Tibial nerve (tissue), 4 donors: ENCODE data around the gene HOXB8. TPM values are rescaled to one million over a fixed set of nuclear protein-coding genes. Genes with fewer than 3 reads are reported as not detected.

Experiments used
- DNase-seq, 2 donors: peaks; one replicate each; pipeline ENCODE4 v3.0.0-alpha.2; 2019; ENCODE audit warnings: low spot score in 2 of 2
- H3K27ac ChIP-seq, 4 donors: fragments of 200-600 bp; sonication (generic) in 3 of 4; one replicate each; pipeline ENCODE4 v1.5.1; 2017 to 2019; ENCODE audit warnings: mild to moderate bottlenecking in 1 of 4
- H3K27me3 ChIP-seq, 2 donors: fragments of 200-600 bp; sonication (generic) in 1 of 2; one replicate each; pipeline versions ENCODE4 v1.5.1 to v1.6.0; 2017 to 2019
- H3K36me3 ChIP-seq, 3 donors: fragments of 200-600 bp; sonication (generic); one replicate each; pipeline ENCODE4 v1.5.1; 2018 to 2019
- H3K4me1 ChIP-seq, 4 donors: fragments of 200-600 bp; sonication (generic) in 3 of 4; one replicate each; pipeline ENCODE4 v1.5.1; 2017 to 2019
- H3K4me3 ChIP-seq, 4 donors: fragments of 200-600 bp; sonication (generic) in 3 of 4; one replicate each; pipeline ENCODE4 v1.5.1; 2017 to 2019; ENCODE audit warnings: mild to moderate bottlenecking in 1 of 4, moderate library complexity in 1 of 4
- H3K9me3 ChIP-seq, 4 donors: fragments of 200-600 bp; sonication (generic) in 3 of 4; one replicate each; pipeline ENCODE4 v1.5.1; 2017 to 2019
- CTCF ChIP-seq, 5 experiments: fragments of 200-600 bp in 3 of 5; fragments of 450-650 bp in 2 of 5; sonication (generic) in 3 of 5; IDR thresholded peaks; one replicate each; pipeline ENCODE4 v1.5.1; 2016 to 2019; ENCODE audit warnings: antibody characterized with exemption in 5 of 5, mild to moderate bottlenecking in 3 of 5, moderate library complexity in 2 of 5
- EP300 ChIP-seq, 2 donors: sonication (generic); formaldehyde crosslinking; IDR thresholded peaks; one replicate each; pipeline ENCODE4 v1.6.1; 2017; ENCODE audit warnings: antibody characterized with exemption in 2 of 2, mild to moderate bottlenecking in 1 of 2
- POLR2A ChIP-seq, 2 donors: fragments of 450-650 bp; IDR thresholded peaks; one replicate each; pipeline ENCODE4 v1.6.1; 2017; ENCODE audit warnings: antibody characterized with exemption in 2 of 2, mild to moderate bottlenecking in 2 of 2, moderate library complexity in 2 of 2
- WGBS, 2 donors: methylation state at CpG; one replicate each; pipeline ENCODE4 v1.1.5; 2018; 5-methylcytosine and 5-hydroxymethylcytosine counted together
- total RNA-seq, 4 donors: library from RNA; depleted of rRNA; stranded (reverse); fragments of >200 nt; gene quantifications; one replicate each; pipeline ENCODE4 v1.1.0, GENCODE V29; 2016

Gene HOXB8
- total RNA-seq, 4 donors from 2014 or later: 0.66 to 0.90 TPM; not detected in 2

DNA sequence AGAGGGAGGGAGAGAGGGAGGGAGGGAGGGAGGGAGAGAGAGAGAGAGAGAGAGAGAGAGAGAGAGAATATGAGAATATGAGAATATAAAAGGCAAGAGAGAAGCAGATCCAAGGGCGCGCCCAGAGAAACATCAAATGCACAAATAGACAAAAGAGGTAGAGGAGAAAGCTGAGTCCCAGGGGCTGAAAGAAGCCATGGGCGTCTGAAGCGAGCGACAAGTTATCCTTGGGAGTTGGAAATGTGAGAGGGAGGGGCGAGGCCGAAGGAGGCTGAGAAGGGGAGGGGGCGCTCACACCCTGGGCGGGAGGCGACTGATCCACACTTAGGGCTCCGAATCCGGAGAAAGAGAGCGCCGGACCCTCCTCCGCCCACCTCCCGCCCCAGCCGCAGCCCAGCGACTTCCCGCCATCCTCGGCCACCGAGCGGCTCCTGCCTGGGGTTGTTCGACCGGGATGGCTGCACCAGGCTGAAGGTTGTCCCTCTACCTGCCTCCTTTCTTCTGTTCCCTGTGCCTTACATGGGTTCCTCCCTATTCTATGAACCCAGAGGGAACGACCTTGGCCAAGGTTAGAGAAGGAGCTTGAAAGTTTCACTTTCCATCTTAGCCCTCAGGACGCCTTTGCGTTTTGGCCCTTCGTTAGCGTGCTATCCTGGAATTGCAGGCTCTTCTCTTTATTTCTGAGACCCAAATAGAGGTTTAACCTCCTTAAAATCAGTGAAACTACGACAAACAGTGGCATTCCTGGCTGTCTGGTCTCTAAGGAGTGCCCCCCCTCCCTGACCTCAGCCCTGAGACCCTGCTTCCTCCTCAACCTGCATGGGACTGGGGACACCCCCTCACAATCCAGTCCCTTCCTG is 32.2 kb upstream of the HOXB8 start:
- no peaks in the 10 kb centered on the region for H3K9me3 ChIP-seq
- H3K27me3 ChIP-seq: peaks cover 0 to 91% of the 10 kb centered on the region in 2 donors
- TF ChIP-seq EP300 (IDR thresholded peaks at IDR 0.05) (no peak), POLR2A (IDR thresholded peaks at IDR 0.05) (no peak), CTCF (IDR thresholded peaks at IDR 0.05) (no peak)
- peak overlapping the region in 1 of 4 donors; percentile 70 for H3K27ac ChIP-seq
- H3K36me3 ChIP-seq: no peaks in the 10 kb centered on the region
- WGBS, 2 donors: 2 to 3% methylated on average over 29 to 30 of the region's 30 CpGs
- peak overlapping the region in 3 of 4 donors; percentile 20 to 46 (median 34) for H3K4me3 ChIP-seq
- peaks cover 0 to 17% (median 4%) of the 10 kb centered on the region in 4 donors for H3K4me1 ChIP-seq
- no peak for DNase-seq

GRCh38 chr17:48646183-48647102 is 31.4 kb upstream of the HOXB8 start:
- TF ChIP-seq EP300 (IDR thresholded peaks at IDR 0.05) (no peak), POLR2A (IDR thresholded peaks at IDR 0.05) (no peak), CTCF (IDR thresholded peaks at IDR 0.05) (no peak)
- no peaks in the 10 kb centered on the region for H3K36me3 ChIP-seq
- H3K27ac ChIP-seq: peak overlapping the region in 1 of 4 donors; percentile 74
- peaks cover 0 to 95% of the 10 kb centered on the region in 2 donors for H3K27me3 ChIP-seq
- H3K4me1 ChIP-seq: peaks cover 0 to 17% (median 4%) of the 10 kb centered on the region in 4 donors
- peak overlapping the region in 2 of 4 donors; percentile 34 to 46 for H3K4me3 ChIP-seq
- H3K9me3 ChIP-seq: no peaks in the 10 kb centered on the region
- DNase-seq: no peak
- 2 to 6% methylated on average over 34 to 61 of the region's 80 CpGs for WGBS, 2 donors

DNA sequence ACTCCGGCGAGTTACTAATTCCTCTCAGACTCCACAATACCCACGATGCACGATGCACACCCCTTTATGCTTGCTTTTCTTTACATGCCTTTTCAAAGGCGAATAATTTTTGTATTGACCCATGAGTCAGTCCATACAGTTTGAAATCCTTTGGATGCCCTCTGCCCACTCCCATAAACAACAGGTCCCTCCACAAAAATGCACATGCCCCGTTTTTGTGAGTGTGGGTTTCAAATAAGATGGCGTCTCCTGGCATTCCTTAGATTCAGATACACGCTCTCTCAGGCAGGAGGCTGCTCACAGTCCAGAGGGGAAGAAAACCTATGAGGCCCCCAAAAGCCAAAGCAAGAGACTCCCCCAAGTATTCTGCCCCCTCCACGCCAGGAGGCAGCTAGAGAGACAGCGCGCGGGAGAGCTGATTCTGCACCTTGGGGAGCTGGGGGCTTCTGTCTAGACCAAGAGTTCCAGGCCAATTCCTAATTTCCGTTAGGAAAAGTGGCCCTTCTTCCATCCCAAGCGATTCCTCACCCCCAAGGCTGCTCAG is 30.6 kb upstream of the HOXB8 start:
- Histone ChIP-seq H3K27me3 (peaks cover 0 to 97% of the 10 kb centered on the region in 2 donors), H3K4me3 (peak overlapping the region in 1 of 4 donors; percentile 34), H3K27ac (peak overlapping the region in 1 of 4 donors; percentile 74), H3K4me1 (peaks cover 0 to 17% (median 4%) of the 10 kb centered on the region in 4 donors), H3K36me3 (no peaks in the 10 kb centered on the region), H3K9me3 (no peaks in the 10 kb centered on the region)
- DNase-seq: no peak
- 34 to 40% methylated on average over 14 of the region's 14 CpGs for WGBS, 2 donors
- TF ChIP-seq CTCF (IDR thresholded peaks at IDR 0.05): no peak
- TF ChIP-seq EP300 (IDR thresholded peaks at IDR 0.05): no peak
- TF ChIP-seq POLR2A (IDR thresholded peaks at IDR 0.05): no peak

- Histone ChIP-seq H3K36me3 (no peaks in the 10 kb centered on the region), H3K27ac (no peak overlapping the region), H3K4me3 (no peak overlapping the region), H3K4me1 (peaks cover 0 to 17% (median 4%) of the 10 kb centered on the region in 4 donors), H3K9me3 (no peaks in the 10 kb centered on the region), H3K27me3 (peaks cover 0 to 97% of the 10 kb centered on the region in 2 donors)
- TF ChIP-seq EP300 (IDR thresholded peaks at IDR 0.05) (no peak), POLR2A (IDR thresholded peaks at IDR 0.05) (no peak), CTCF (IDR thresholded peaks at IDR 0.05) (no peak)
- 49 to 57% methylated on average over 6 of the region's 6 CpGs for WGBS, 2 donors
- no peak for DNase-seq
These were observed 29.9 kb upstream of the HOXB8 start for GRCh38 chr17:48644910-48645557.
